Measurements from ENCODE around the gene TRIP10.
"Not testable (repeated sequence)": the region's sequence is repeated elsewhere in the genome, so short reads cannot be mapped to it uniquely, and the experiment has no call there.

GRCh38 chr19:6800160-6800790 is 60.8 kb downstream of the TRIP10 start:
- not testable (repeated sequence) for TF ChIP-seq CTCF, POLR2A (IDR thresholded peaks at IDR 0.05)
